ENCODE data around the gene ADRB2.

DNA sequence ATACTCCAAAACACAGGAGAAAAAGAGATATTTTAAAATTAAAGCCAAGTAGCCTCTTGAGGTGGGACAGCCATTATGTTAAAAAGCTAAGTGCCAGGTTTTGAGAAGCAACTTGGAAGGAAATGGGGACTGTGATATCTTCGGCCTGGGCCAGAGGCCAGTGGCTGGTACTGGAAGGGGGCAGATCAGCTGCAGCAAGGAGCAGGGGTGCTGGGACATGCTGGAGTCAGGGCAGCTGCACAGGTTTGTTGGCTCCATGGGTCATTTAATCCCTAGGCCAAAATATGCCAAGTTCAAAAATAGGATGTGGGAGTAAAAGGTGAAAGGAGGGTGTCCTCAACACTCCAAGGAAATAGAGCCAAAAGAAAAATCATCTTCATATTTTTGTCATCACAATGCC is 30.0 kb downstream of the ADRB2 start:
- TF ChIP-seq, protein P1, sequence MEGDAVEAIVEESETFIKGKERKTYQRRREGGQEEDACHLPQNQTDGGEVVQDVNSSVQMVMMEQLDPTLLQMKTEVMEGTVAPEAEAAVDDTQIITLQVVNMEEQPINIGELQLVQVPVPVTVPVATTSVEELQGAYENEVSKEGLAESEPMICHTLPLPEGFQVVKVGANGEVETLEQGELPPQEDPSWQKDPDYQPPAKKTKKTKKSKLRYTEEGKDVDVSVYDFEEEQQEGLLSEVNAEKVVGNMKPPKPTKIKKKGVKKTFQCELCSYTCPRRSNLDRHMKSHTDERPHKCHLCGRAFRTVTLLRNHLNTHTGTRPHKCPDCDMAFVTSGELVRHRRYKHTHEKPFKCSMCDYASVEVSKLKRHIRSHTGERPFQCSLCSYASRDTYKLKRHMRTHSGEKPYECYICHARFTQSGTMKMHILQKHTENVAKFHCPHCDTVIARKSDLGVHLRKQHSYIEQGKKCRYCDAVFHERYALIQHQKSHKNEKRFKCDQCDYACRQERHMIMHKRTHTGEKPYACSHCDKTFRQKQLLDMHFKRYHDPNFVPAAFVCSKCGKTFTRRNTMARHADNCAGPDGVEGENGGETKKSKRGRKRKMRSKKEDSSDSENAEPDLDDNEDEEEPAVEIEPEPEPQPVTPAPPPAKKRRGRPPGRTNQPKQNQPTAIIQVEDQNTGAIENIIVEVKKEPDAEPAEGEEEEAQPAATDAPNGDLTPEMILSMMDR (IDR thresholded peaks at IDR 0.05; ENCODE audit: insufficient read depth, low read length), result no peak
- TF ChIP-seq POLR2AphosphoS5 (IDR thresholded peaks at IDR 0.05; ENCODE audit: low read depth), result no peak
